RPMI7951 (cell line): Measurements from ENCODE around the gene TNFRSF18. TPM values are rescaled to one million over a fixed set of nuclear protein-coding genes. Genes with fewer than 3 reads are reported as not detected.

Experiments used
- DNase-seq: peaks from one replicate; pipeline ENCODE4 v3.0.0-alpha.2; 2012; ENCODE audit warnings: low read depth
- total RNA-seq: library from RNA; depleted of rRNA; stranded (reverse); fragments of >200 nt; shearing (Covaris generic); gene quantifications from 2 replicates; pipeline ENCODE4 v1.2.3, GENCODE V29; 2014

The TNFRSF18 gene
- total RNA-seq, 1 experiment from 2014 or later: not detected

- DNase-seq: no peak
These were observed 7.2 kb upstream of the TNFRSF18 start, which contains the start of gene TNFRSF4 for GRCh38 chr1:1213345-1214265. TNFRSF4 (minus strand) TSS chr1:1214153; CDS start chr1:1214127, 26 bp downstream.

- peak; percentile 44 for DNase-seq
These were observed 6.5 kb upstream of the TNFRSF18 start for GRCh38 chr1:1212780-1213344.

- no peak for DNase-seq
These were observed 5.4 kb upstream of the TNFRSF18 start for GRCh38 chr1:1211541-1212441.

- DNase-seq: no peak
These were observed 4.5 kb upstream of the TNFRSF18 start for GRCh38 chr1:1210726-1211540.

GRCh38 chr1:1208713-1209433, 2.5 kb upstream of the TNFRSF18 start:
- peak; percentile 45 for DNase-seq

- DNase-seq: no peak
These were observed 1.1 kb upstream of the TNFRSF18 start for GRCh38 chr1:1207571-1207892.

GRCh38 chr1:1206966-1207531, 657 bp upstream of the TNFRSF18 start:
- DNase-seq: no peak

- DNase-seq: no peak
These were observed 520 bp downstream of the TNFRSF18 start for GRCh38 chr1:1205769-1206375.

- no peak for DNase-seq
These were observed 1.2 kb downstream of the TNFRSF18 start for GRCh38 chr1:1204998-1205768.

- no peak for DNase-seq
These were observed 1.9 kb downstream of the TNFRSF18 start for GRCh38 chr1:1204425-1204920.

GRCh38 chr1:1203561-1204424, 2.6 kb downstream of the TNFRSF18 start:
- no peak for DNase-seq

- DNase-seq: no peak
These were observed 3.4 kb downstream of the TNFRSF18 start for GRCh38 chr1:1202831-1203560.

- no peak for DNase-seq
These were observed 5.2 kb downstream of the TNFRSF18 start for GRCh38 chr1:1200876-1201810.

- DNase-seq: no peak
These were observed 6.2 kb downstream of the TNFRSF18 start for GRCh38 chr1:1199961-1200875.
